GM18907 (cell line): Measurements from ENCODE around the gene EAF2.
A peak's percentile ranks its signal among the peaks of the same experiment; 100 is the strongest.

Experiments used
- ATAC-seq: cut with Tn5 transposase; IDR thresholded peaks from one replicate; pipeline ENCODE4 v1.9.1; 2021; ENCODE audit warnings: mild to moderate bottlenecking, moderate library complexity; ENCODE audit not compliant: unreplicated experiment

The EAF2 gene

DNA sequence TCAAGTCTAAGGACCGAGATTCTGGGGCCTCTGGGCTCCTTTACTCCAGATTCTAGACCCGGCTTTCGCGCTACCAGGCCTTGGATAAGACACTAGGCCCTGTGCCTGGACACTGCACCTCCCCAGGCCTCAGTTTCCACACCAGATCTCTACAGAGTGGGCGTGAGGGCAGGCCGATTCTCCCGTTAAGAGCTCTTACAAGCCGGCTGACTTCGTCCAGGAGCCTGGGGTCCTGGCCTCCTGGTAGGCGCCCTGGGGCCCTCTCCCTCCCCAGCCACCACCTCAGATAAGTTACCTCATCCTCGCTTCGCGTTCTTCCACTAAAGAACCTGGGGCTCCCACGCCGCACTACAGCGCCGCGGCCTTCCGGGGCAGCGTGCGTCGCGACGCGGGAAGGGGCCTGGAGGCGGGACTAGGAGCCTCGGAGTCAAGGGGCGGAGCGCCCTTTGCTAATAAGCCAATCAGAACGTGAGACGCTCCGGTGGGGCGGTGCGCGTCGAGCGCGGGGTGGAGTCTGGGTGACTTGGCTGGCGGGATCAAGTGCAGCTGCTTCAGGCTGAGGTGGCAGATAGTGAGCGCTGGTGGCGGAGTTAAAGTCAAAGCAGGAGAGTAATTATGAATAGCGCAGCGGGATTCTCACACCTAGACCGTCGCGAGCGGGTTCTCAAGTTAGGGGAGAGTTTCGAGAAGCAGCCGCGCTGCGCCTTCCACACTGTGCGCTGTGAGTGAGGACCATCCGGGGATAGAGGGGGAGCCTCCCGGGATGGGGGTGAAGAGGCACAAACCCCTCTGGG is at the start of gene EAF2, which contains the start of gene IQCB1:
Gene EAF2, plus strand, starts transcription at position 539 of the 794 bp plus-strand sequence. Its CDS starts 77 bp downstream, at position 616.
Gene IQCB1, minus strand, starts transcription at position 390 of the 794 bp plus-strand sequence. CDS start 6,100 bp downstream, outside the sequence.
- peak; percentile 98 for ATAC-seq

DNA sequence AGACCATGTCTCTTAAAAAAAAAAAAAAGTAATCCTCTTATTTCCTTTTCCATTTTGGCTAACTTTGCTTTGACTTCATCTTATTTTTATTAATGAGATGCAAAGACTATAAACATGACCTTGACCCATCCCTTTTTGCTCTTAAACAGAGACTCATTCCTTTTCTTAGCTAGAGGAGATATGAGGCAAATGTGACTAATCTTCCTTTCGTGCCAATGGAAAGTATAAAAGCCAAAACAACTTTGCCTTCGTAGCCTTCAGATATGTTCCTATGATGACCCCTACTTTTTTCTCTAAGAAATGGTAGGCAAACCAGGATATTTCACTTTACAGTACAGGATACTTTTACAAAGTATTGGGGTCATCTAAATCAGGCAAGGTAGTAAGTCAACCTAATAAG is 48.5 kb upstream of the EAF2 start:
- ATAC-seq: no peak

DNA sequence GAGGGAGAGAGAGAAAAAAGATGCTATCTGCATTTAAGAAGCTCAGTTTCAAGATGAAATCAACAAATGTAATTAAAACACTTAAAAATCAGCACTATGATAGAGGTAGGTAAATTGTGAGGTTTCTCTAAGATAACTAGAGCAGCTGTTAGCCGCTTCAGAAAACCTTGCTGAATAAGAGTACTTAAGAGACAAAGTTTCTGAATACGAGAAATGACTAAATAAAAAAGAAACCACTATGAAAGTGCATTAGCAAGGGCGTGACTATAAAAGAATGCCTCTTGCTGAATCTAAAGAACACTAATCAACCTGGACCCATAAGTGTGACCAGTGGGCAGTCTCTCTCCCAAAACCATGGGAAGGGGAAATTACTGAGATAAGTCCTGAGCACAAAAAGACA is 41.9 kb upstream of the EAF2 start:
- ATAC-seq: peak; percentile 58

DNA sequence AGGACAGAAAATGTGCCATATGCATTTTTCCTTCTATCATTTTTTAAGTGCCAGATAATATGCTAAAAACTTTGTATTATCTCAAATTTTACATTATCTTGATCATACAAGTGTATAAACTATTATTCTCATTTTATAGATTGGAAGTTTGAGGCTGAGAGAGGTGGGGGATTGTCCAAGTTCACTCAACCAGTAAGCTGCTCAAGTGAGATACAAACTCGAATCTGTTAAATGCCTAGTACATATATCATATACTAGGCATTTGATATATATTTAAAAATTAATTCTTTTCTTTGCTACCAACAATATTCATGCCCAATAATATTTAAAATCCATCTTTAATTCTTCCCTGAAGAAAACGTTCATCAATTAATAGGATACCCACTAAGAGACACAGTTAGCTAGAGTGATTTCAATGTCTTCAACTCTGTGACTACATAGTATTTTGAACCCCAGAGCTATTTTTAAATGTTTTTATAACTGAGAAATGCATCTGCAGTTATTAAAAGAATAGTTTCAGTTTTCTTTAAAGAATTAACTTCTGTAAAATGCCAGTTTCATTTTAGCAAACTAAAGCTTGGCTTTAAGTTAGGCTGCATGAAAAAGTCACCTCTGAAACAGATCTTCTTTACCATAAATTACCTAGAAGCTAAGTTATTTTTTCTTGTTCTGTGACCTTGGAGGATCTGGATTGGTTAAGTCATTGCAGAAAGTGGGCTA is 40.6 kb upstream of the EAF2 start:
- ATAC-seq: peak; percentile 43

DNA sequence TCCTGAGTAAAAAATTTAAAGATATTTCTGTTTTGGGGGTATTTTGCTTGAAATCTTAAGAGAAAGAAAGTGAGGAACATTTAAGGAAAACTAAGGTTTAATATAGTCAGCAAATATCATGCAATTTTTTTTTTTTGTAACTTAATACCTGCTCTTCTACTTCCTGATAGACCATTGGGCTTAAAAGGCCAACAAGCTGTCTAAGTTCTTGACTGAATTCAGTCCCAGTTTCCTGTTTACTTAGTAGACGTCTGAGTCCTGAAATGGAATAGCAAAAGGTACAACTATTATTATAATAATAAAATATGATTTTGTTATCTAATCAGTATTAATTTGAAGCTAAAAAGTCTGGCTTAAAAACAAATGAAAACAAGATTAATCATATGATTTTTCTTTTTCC is 38.0 kb upstream of the EAF2 start:
- ATAC-seq: no peak

DNA sequence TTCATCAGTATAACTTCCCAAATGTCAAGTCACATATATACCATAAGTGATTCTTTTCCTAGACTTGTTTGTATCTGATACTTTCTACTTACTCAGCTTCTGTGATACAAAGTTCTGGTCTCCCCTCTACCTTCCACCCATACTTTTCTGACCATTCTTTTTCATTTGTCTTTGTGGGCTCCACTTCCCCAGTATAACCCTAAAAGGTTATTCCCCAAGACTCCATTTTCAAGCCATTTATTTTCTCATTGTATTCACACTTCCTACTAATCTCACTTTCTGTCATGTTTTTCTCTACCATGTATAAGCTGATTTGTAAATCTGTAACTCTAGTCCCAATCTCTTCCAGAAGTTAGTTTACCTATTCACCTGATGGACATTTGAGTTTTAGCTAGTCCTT is 34.1 kb upstream of the EAF2 start:
- peak; percentile 64 for ATAC-seq

DNA sequence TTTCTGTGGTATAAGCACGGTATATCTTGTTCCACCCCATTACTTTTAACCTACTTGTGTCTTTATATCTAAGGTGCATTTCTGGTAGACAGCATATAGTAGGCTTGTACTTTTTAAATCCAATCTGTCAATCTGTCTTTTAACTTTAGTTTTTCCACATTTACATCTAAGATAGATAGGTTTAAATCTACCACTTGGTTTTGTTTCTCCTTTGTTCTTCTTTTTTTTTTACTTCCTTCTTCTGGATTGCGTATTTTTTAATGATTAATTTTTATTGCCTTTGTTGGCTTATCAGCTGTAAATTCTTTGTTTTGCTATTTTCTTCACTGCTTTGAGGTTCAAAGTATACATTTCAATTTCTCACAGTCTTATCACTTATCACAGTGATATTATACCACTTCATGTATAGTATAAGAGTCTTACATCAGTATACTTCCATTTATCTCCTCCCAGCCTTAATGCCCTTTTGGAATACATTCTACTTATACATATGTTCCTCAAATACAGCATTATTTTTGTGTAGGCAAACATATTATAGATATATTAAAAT is 31.2 kb upstream of the EAF2 start:
- no peak for ATAC-seq

DNA sequence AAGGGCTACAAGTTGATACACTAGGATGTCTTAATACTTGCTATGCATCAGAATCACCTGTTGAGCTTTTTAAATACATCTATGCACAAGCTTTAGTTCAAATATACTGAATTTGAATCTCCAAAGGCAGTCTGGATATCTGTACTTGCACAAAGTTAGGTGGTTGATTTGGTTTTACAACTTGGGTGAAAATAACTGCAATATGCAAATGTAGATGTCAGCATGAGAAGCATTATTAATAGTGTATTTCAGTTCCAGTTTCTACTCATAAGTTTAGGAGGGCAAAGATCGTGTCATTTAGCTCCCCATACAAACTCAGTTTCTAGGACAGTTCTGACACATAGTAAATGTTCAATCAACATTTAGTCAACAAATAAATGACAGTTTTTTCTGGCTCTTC is 25.8 kb upstream of the EAF2 start:
- ATAC-seq: peak; percentile 96

DNA sequence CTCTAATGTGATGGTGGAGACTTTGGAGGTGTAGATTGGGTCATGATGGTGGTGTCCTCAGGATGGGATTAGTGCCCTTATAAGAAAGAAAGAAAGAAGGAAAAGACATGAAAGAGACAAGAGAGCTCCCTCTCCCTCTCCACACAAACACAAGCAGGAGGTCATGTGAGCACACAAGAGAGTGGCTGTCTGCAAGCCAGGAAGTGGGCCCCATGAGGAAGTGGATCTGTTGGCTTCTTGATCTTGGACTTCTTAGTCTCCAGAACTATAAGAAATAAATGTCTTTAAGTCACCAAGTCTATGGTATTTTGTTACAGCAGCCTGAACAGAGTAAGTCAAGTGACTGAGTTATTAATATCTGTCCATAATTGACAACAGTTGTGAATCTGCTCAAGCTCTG is 17.3 kb upstream of the EAF2 start:
- no peak for ATAC-seq

DNA sequence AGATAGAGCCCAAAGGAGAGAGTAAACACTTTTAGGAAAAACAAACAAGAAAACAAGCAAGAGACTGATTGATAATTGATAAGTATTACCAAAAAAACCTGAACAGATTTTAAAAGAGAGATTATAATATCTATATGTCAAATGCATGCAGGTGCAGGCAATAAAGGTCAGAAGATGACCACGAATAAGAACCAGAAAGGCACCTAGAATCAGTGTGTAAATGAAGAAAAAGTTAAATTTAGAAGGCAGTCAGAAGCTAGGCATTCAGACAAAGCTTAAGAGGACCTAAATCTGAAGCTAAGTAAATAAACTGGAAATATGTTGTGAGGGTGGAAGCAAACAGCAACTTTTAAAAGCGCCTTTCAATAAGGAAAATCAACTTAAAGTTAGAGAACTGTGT is 16.4 kb upstream of the EAF2 start:
- no peak for ATAC-seq

DNA sequence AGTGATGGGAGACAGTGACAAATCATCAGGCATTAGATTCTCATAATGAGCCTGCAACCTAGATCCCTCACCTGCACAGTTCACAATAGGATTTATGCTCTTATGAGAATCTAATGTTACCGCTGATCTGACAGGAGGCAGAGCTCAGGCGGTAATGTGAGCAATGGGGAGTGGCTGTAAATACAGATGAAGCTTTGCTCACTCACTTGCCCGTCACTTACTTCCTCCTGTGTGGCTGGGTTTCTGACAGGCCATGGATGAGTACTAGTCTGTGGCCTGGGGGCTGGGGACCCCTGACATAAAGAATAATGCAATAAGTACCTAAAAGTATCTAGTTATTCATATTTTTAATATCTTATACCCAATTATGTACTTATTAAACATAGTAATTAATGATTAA is 15.8 kb upstream of the EAF2 start:
- ATAC-seq: no peak

DNA sequence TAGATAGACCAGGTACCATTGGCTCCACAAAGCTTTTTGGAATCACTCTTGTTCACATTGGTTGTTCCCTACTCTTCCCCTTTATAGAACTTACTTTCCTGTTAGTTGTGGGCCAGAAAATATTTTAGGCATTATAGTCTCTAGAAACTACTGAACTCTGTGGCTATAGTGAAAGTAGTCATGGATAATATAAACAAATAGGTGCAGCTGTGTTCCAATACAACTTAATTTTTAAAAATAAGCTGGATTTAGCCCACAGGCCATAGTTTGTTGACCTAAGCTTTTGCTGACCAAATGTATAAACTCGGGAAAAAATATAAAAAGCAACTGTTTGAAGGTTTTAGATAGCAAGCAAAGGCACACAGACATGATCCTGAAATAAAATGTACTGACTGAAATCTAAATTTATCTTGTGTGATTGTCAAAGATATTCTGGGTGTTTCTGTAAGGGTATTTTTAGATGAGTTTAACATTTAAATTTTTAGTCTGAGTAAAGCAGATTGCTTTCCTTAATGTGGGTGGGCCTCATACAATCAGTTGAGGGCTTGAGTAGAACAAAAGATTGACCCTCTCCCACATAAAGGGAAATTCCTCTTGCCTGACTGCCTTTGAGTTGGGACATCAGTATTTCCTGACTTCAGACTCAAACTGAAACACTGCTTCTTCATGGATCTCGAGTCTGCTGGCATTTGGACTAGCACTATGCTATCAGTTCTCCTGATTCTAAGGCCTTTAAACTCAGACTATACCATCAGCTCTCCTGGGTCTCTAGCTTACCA is 13.4 kb upstream of the EAF2 start:
- ATAC-seq: no peak

DNA sequence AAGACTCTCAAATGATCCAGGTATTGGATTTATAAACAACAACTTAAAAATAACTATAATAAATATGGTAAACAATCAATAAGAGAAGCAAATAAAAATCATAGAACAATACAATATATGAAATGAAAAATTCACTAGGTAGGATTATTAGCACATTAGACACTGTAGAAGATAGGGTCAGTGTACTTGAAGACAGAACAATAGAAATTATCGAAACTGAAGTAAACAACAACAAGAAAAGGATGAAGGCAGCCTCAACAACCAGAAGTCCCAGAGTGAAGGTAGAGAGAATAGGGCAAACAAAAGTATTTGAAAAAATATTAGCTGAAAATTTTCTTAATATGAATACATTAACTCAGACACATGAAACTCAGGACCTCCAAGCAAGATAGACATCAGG is 12.0 kb upstream of the EAF2 start:
- no peak for ATAC-seq

DNA sequence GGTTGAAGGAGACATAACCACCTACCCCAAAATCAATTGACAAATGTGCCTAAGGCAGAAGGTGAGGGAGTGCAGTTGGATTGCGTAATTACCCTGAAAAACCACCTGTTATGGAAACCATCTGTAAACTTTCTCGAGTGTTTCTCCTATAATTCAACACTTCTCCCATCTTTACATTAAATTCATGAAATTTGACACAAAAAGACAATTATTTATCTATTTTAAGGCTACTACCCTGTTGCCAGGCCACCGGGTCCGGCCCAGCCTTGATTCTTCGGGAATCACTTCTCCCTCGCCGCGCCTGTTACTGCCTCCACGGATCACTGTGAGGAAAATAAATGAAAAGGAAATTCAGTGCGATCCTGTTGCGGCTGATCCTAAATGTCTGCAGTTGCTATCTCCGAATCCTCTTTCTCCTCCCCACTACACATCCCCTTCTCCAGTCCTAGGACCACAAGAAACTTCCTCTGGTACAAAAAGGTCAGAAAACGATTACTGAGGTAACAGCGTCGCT is 795 bp upstream of the EAF2 start:
- ATAC-seq: no peak

DNA sequence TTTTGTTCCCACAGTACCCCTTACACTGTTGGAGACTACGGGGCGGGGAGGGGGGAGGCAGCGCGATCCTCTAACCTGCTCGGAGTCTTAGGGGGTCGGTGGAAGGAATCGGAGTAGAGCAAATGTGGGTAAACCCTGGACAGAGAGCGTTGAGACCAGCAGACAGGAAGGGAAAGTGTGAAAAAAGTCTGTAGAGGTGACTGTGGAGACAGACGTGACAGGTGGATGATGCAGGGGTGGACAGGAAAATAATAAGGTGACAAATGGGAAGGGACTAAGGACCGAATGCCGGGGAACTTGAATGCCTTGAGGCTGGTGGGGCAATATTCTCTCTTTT is 424 bp downstream of the EAF2 start:
- ATAC-seq: peak; percentile 28

DNA sequence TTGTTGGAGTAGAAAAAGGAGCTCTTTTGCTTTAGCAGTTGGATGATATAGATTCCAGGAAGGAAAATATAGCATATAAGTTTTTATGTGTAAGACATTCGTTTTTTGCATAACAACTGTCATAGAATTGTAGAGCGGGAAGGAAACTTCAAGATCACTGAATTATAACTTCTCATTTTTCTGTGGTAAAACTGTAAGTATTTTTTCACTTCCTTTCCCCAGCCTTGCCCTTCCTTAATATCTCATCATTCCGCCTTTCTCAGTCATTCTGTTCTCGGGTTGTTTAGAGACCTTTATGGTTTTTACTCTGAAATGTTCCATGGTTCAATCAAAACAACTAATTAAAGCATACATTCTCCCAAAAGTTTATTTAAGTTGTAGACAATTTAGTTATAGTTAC is 1.1 kb downstream of the EAF2 start:
- no peak for ATAC-seq

DNA sequence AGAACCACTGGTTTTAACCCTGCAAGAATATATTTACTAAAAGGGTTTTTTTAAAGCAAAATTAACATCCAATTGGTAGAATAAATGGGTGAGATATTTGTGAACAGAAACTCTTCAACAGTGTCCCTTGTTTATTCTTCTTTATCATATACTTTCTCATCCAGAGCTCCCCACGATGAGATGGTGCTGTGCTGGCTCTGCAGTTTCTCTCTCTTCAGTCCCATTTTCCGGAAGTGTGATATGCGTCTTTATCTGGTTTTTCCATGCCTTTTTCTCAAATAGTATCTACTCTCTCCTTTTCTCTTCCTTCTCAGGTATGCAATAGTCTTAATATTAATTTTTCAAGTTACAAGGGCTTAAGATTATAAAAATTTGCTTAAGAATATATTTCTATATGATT is 1.5 kb downstream of the EAF2 start:
- ATAC-seq: no peak

DNA sequence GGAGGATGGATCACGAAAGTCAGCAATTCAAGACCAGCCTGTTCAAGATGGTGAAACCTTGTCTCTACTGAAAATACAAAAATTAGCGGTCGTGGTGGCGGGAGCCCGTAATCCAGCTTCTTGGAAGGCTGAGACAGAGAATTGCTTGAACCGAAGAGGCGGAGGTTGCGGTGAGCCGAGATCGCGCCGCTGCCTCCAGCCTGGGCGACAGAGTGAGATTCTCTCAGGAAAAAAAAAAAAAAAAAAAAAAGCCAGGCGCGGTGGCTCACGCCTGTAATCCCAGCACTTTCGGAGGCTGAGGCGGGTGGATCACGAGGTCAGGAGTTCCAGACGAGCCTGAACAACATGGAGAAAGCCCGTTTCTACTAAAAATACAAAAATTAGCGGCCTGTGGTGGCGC is 5.0 kb downstream of the EAF2 start:
- no peak for ATAC-seq

DNA sequence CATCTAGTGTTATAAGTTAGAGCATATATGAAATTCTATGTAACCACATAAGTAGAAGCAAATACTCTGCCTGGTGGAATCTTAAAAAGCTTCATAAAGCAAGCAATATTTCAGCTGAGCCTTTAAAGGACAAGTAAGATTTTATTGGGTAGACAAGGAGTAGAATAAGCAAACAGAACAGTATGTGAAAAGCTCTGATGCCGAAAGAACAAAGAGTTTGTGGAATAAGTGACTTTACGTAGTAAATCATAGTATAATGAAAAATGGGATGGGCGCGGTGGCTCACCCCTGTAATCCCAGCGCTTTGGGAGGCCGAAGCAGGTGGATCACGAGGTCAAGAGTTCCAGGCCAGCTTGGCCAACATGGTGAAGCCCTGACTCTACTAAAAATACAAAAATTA is 9.9 kb downstream of the EAF2 start:
- no peak for ATAC-seq

DNA sequence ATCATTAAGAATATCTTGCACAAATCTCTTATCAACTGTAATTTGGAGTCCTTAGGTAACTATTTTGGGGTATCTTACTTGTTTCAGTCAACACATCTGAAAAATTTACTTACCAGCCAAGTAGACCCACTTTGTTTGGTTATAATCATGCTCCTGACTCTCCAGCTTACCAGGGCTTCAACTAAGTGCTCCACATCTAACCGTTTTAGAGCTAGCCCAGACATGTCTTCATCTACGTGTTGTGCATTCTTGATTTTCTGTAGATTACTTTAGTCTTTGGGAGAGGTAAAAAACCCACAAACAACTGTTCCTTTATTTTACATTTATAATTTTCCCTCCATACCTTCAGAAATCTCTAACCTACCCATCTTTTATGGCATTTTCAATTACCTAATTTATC is 17.2 kb downstream of the EAF2 start:
- no peak for ATAC-seq

DNA sequence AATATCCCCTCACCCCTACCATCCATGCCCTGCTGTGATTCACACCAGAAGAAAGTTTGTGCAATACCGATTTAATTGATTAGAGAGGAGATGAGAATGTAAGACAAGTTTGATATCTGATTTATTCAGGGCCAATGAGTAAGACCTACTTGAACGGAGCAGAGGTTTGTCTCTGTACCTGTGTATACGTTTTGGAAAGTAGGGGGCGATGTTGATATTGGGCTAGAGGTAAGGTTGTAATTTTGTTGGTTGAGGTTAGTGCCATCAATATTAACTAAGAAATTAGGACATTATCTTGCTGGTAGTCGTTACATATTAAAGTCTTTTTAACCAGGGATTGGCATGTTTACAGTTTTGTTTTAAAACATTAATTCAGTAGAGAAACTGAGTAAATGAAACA is 20.5 kb downstream of the EAF2 start:
- no peak for ATAC-seq
